Cardiac muscle cell (in vitro differentiated cells and primary cell): Measurements from ENCODE around the gene PDHA1. TPM values are rescaled to one million over a fixed set of nuclear protein-coding genes. Genes with fewer than 3 reads are reported as not detected.

Experiments
- DNase-seq, 2 donors: peaks; one replicate each; pipeline versions ENCODE4 v3.0.0 to v3.0.0-alpha.2; 2010 to 2017; ENCODE audit warnings: low read depth in 1 of 2, low spot score in 1 of 2
- H3K27ac ChIP-seq: fragments of 200-600 bp; sonication (generic); 2 replicates; pipeline ENCODE4 v1.5.1; 2016
- H3K27me3 ChIP-seq: fragments of 200-600 bp; sonication (generic); 2 replicates; pipeline ENCODE4 v1.6.0; 2016; ENCODE audit warnings: control low read depth
- H3K36me3 ChIP-seq: fragments of 200-600 bp; sonication (generic); 2 replicates; pipeline ENCODE4 v1.5.1; 2016; ENCODE audit warnings: control low read depth
- H3K4me1 ChIP-seq: fragments of 200-600 bp; sonication (generic); 2 replicates; pipeline ENCODE4 v1.8.1; 2017; ENCODE audit warnings: low read depth, mild to moderate bottlenecking, mixed run types
- H3K4me3 ChIP-seq: fragments of 200-600 bp; sonication (generic); 2 replicates; pipeline ENCODE4 v1.5.1; 2016; ENCODE audit warnings: mild to moderate bottlenecking
- H3K9me3 ChIP-seq: fragments of 200-600 bp; sonication (generic); 2 replicates; pipeline ENCODE4 v1.5.1; 2017; ENCODE audit warnings: low read depth, mild to moderate bottlenecking, control low read depth
- polyA plus RNA-seq: library from polyadenylated mRNA; unstranded; fragments of >200 nt; fragmentation: Nextera tagmentation; extraction: Ambion mirVana; gene quantifications from 2 replicates; pipeline ENCODE4 v1.2.1, GENCODE V29; 2016
- total RNA-seq: library from RNA; depleted of rRNA; stranded (reverse); fragments of >200 nt; gene quantifications from 2 replicates; pipeline ENCODE4 v1.2.3, GENCODE V29; 2016
- TF ChIP-seq, protein P1 (sequence below): IDR thresholded peaks from 2 replicates; pipeline ENCODE4 v1.5.1; 2012; ENCODE audit warnings: low read depth, mild to moderate bottlenecking, low read length

PDHA1 gene
- total and polyA plus RNA-seq, 2 experiments from 2014 or later, result 257 to 777 TPM

DNA sequence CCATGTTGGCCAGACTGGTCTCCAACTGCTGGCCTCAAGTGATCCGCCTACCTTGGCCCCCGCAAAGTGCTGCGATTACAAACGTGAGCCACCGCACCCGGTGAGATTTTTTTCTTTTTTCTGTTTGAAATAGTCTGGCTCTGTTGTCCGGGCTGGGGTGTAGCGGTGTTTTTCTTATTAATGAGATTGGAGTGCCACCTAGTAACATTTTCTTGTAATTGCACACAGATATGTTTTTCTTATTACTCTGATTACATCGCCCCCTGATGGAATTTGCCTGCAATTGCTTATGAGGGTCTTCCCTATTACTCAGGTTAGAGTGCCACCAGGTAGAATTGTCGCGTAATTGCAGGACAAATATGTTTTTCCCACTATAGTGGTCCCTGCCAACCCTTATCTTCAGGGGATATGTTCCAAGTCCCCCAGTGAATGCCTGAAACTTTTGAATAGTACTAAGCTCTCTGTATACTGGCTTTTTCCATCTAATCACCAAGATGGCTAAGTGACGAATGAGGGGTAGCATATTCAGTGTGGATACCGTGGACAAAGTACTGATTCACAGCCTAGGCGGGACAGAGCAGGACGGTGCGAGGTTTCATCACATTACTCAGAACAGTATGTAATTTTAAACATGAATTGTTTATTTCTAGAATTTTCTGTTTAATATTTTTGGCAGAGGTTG lies 8.6 kb upstream of the PDHA1 start:
- DNase-seq, result peak; percentile 8 to 10
- H3K9me3 ChIP-seq, result no peaks in the 10 kb centered on the region

DNA sequence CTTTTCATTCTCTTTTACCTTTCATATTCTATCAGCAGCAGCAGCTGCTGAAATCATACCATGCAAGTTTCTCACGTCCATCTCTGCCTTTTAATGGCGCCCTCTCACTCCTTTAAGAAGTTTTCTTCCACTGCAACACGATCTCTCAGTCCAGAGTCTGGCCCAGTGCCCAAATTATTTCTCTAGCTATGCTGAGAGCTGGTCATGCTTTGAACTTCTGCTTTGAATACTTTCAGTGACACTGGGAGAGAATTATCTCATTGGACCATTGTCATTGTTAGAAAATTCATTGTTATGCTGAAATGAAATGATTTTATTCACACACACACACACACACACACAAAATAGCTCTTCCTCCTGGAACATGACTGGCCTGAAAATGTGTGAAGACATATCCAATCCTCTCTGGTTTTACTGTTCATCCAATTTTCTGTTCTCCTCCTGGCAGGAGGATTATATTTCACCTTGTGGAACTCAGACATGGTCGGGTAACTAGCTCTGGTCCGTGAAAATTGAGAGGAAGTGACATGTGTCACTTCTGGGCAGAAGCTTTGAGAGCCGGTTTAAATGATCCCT lies 1.3 kb upstream of the PDHA1 start:
- Histone ChIP-seq H3K27ac (peak overlapping the region; percentile 74), H3K4me3 (no peak overlapping the region), H3K27me3 (no peaks in the 10 kb centered on the region), H3K36me3 (no peaks in the 10 kb centered on the region), H3K9me3 (no peaks in the 10 kb centered on the region), H3K4me1 (no peaks in the 10 kb centered on the region)
- DNase-seq, result peak; percentile 10 to 34
- TF ChIP-seq, protein P1, sequence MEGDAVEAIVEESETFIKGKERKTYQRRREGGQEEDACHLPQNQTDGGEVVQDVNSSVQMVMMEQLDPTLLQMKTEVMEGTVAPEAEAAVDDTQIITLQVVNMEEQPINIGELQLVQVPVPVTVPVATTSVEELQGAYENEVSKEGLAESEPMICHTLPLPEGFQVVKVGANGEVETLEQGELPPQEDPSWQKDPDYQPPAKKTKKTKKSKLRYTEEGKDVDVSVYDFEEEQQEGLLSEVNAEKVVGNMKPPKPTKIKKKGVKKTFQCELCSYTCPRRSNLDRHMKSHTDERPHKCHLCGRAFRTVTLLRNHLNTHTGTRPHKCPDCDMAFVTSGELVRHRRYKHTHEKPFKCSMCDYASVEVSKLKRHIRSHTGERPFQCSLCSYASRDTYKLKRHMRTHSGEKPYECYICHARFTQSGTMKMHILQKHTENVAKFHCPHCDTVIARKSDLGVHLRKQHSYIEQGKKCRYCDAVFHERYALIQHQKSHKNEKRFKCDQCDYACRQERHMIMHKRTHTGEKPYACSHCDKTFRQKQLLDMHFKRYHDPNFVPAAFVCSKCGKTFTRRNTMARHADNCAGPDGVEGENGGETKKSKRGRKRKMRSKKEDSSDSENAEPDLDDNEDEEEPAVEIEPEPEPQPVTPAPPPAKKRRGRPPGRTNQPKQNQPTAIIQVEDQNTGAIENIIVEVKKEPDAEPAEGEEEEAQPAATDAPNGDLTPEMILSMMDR, result no peak

More for the DNA sequence above, 8.6 kb upstream of the PDHA1 start:
- TF ChIP-seq, protein P1, result peak; percentile 13
- Histone ChIP-seq H3K4me1 (no peaks in the 10 kb centered on the region), H3K36me3 (no peaks in the 10 kb centered on the region), H3K27me3 (no peaks in the 10 kb centered on the region), H3K27ac (no peak overlapping the region), H3K4me3 (no peak overlapping the region)

DNA sequence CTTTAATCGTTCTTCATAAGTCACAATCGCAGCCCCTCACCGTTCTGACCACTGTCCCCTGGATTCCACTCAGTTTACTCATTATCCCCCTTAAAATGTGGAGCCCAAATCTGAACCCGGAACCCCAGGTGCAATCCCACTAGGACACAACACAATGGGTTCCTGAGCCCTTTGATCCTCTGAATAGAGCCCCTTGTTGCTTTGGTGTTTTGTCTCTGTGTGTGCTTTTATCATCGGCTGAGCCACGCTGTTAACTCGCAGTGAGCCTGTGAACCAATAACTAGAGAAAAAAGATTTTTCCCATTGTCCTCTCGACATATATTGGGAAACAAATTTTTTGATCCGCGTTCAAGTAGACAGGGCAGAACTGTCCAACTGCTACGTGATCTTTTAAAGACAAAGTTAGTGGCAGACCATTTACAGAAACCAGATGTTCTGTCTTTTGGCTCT lies 617 bp upstream of the PDHA1 start:
- TF ChIP-seq, protein P1, result no peak
- Histone ChIP-seq H3K9me3 (no peaks in the 10 kb centered on the region), H3K36me3 (no peaks in the 10 kb centered on the region), H3K27ac (peak overlapping the region; percentile 74), H3K27me3 (no peaks in the 10 kb centered on the region), H3K4me1 (no peaks in the 10 kb centered on the region), H3K4me3 (peak overlapping the region; percentile 69)
- DNase-seq, result no peak

DNA sequence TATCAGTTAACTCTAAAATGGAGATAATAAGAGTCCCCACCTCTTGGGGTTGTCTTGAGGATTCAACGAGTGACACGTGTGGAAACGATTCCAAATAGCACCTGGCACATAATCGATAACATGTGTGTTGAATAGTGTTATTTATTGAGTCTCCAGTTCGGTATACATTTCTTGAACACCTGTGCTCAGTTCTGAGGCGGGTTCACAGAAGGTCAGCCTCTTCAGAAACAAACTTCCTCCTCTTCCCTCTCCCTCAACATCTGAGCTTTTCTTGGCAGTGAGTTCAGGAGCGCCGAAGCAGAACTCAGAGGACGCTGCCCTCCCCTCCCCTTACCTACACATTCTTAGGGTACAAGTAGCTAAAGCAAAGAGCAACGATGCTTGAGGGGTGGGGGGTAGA lies 934 bp downstream of the PDHA1 start:
- H3K36me3 ChIP-seq, result peaks cover under 1% of the 10 kb centered on the region
- no peaks in the 10 kb centered on the region for H3K4me1 ChIP-seq
- no peaks in the 10 kb centered on the region for H3K9me3 ChIP-seq
- H3K27ac ChIP-seq, result peak overlapping the region; percentile 79
- no peak for DNase-seq
- peak overlapping the region; percentile 69 for H3K4me3 ChIP-seq
- TF ChIP-seq, protein P1, result no peak
- no peaks in the 10 kb centered on the region for H3K27me3 ChIP-seq

DNA sequence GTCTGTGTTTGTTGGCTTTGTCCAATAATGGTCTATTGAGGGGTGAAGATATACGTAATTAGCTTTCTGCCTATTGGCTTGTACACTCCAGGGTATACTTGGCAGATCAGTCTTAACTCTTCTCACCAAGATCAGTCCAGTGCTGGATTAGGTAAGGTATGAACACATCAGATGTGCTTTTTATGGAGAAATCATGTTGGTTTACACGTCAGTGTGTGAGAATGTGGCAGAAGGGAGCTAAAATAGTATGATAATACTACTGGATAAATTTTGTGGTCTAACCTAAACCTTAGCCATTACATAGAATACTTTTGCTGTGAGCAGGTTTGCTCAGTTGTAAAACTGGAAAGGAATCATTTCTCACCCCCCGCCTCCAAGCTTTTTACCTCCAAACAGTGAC lies 4.2 kb downstream of the PDHA1 start:
- no peak overlapping the region for H3K4me3 ChIP-seq
- TF ChIP-seq, protein P1, result no peak
- no peaks in the 10 kb centered on the region for H3K9me3 ChIP-seq
- peaks cover 13% of the 10 kb centered on the region for H3K36me3 ChIP-seq
- no peaks in the 10 kb centered on the region for H3K4me1 ChIP-seq
- no peaks in the 10 kb centered on the region for H3K27me3 ChIP-seq
- H3K27ac ChIP-seq, result no peak overlapping the region
- DNase-seq, result no peak
